ENCODE measurements around the gene SST.

SST gene

GRCh38 chr3:187713504-187713903, 43.3 kb upstream of the SST start:
- no peak for TF ChIP-seq CTCF (IDR thresholded peaks at IDR 0.05; ENCODE audit: low read depth, low read length)
- Histone ChIP-seq H3K27me3 (no peaks in the 10 kb centered on the region), H3K36me3 (no peaks in the 10 kb centered on the region), H3K9me3 (no peaks in the 10 kb centered on the region), H3K4me1 (no peaks in the 10 kb centered on the region), H3K4me3 (ENCODE audit: low read depth, low read length) (no peak overlapping the region)
- DNase-seq = no peak

- Histone ChIP-seq H3K9me3 (no peaks in the 10 kb centered on the region), H3K36me3 (no peaks in the 10 kb centered on the region), H3K27me3 (no peaks in the 10 kb centered on the region), H3K4me1 (no peaks in the 10 kb centered on the region), H3K4me3 (ENCODE audit: low read depth, low read length) (no peak overlapping the region)
- peak; percentile 16 for DNase-seq
- TF ChIP-seq CTCF (IDR thresholded peaks at IDR 0.05; ENCODE audit: low read depth, low read length) = peak; percentile 30; the same call in 1 of the 2 replicates
Observed at GRCh38 chr3:187709155-187709554, 39.0 kb upstream of the SST start.

DNA sequence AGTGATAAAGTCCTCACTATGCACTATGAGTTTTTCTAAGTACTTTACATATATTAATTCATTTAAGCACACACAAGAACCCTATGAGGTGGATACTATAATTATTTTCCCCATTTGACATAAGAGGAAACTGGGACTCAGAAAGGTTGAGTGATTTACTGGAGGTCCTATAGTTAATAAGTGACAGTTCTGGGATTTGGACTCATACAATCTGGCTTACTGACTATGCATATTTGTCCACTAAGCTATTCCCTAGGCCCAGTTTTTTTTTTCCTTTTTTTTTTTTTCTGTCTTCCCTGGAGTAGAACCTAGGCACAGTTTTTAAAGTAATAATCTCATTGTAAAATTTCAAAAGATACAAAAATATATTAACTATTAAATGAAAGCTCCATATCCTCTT, 38.5 kb upstream of the SST start:
- Histone ChIP-seq H3K36me3 (no peaks in the 10 kb centered on the region), H3K4me1 (no peaks in the 10 kb centered on the region), H3K27me3 (no peaks in the 10 kb centered on the region), H3K9me3 (no peaks in the 10 kb centered on the region), H3K4me3 (ENCODE audit: low read depth, low read length) (no peak overlapping the region)
- no peak for DNase-seq
- TF ChIP-seq CTCF (IDR thresholded peaks at IDR 0.05; ENCODE audit: low read depth, low read length) = no peak

DNA sequence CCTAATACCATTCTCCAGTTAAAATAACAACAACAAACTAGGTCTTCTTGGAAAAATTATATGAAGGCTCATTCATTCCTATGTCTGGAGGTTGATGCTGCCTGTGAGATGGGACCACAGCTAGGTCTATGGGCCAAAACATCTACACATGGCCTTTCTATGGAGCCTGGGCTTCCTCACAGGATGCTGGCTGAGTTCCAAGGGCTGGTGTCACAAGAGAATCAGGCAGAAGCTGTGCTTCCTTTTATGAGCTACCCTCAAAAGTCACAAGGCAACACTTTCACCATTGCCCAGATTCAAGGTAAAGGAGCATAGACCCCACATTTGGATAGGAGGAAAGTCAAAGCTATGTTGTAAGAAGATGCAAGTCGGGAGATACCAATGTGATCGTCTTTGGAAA, 36.8 kb upstream of the SST start:
- Histone ChIP-seq H3K27me3 (no peaks in the 10 kb centered on the region), H3K4me1 (no peaks in the 10 kb centered on the region), H3K4me3 (ENCODE audit: low read depth, low read length) (no peak overlapping the region), H3K36me3 (no peaks in the 10 kb centered on the region), H3K9me3 (no peaks in the 10 kb centered on the region)
- peak; percentile 31 for DNase-seq
- no peak for TF ChIP-seq CTCF (IDR thresholded peaks at IDR 0.05; ENCODE audit: low read depth, low read length)

DNA sequence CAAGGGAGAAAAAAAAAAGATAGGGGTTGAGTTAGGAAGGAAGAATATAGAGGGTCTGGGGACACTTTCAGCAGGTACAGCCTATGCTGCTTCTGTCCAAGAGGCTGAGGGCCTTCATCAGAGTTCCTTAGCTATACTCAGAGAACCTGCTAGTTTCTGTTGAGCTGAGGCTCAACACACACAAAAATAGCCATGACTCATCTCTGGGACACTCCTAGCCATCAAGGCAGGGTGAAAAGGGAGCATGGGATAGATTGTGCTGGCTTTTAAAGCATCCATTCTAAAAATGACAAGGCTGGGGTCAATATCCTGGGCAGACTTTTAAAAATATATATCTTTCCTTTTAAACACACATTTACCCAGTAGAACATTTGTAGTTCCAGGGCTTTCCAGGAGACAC, 35.0 kb upstream of the SST start:
- Histone ChIP-seq H3K4me3 (ENCODE audit: low read depth, low read length) (no peak overlapping the region), H3K27me3 (no peaks in the 10 kb centered on the region), H3K36me3 (no peaks in the 10 kb centered on the region), H3K4me1 (no peaks in the 10 kb centered on the region), H3K9me3 (no peaks in the 10 kb centered on the region)
- no peak for TF ChIP-seq CTCF (IDR thresholded peaks at IDR 0.05; ENCODE audit: low read depth, low read length)
- DNase-seq = no peak

DNA sequence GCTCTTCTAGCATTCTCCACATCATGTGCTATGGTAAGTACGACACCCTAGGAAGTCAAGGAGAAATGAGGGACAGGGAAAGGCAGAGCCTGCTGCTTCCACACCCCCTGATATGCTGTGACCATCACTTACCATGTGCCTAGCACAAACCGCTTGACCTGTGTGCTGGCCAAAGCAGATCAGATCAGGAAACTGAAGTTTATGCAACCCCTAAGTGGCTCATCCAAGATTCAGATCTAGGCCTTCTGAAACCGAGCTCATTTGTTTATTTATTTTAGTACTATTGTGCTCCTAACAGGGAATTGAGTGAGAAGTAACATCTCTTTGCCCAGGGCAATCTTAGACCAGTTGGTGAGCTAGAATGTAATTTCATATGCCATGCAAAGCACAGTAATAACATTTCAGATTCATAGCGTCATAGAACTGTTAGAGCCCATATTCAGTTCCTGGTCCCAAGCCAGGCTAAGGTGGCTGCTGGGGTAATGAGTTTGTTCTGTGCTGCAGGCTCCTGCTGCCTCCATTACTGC, 32.4 kb upstream of the SST start, which contains the start of gene RTP2:
RTP2 (minus strand) TSS at position 51 of the 527 bp plus-strand sequence. CDS start 429 bp downstream, outside the sequence.
- no peak for DNase-seq
- no peaks in the 10 kb centered on the region for H3K4me1 ChIP-seq
- no peaks in the 10 kb centered on the region for H3K36me3 ChIP-seq
- H3K4me3 ChIP-seq (ENCODE audit: low read depth, low read length) = no peak within 1 kb of the TSS
- no peaks in the 10 kb centered on the region for H3K27me3 ChIP-seq
- TF ChIP-seq CTCF (IDR thresholded peaks at IDR 0.05; ENCODE audit: low read depth, low read length) = no peak
- no peaks in the 10 kb centered on the region for H3K9me3 ChIP-seq

Measured in BE2C (cell line).